ENCODE results near the gene NUDT3.
A peak's percentile ranks its signal among the peaks of the same experiment; 100 is the strongest.
"Not testable (repeated sequence)": the region's sequence is repeated elsewhere in the genome, so short reads cannot be mapped to it uniquely, and the experiment has no call there.

The NUDT3 gene

GRCh38 chr6:34392497-34393190 is at the start of gene NUDT3:
Gene NUDT3, minus strand, starts transcription at chr6:34392669. Its CDS starts 307 bp downstream, at chr6:34392362.
- ATAC-seq = peak; percentile 92
- peak; percentile 95 for DNase-seq

- ATAC-seq = no peak
- DNase-seq = no peak
Observed at GRCh38 chr6:34441526-34441925, 49.1 kb upstream of the NUDT3 start.

DNA sequence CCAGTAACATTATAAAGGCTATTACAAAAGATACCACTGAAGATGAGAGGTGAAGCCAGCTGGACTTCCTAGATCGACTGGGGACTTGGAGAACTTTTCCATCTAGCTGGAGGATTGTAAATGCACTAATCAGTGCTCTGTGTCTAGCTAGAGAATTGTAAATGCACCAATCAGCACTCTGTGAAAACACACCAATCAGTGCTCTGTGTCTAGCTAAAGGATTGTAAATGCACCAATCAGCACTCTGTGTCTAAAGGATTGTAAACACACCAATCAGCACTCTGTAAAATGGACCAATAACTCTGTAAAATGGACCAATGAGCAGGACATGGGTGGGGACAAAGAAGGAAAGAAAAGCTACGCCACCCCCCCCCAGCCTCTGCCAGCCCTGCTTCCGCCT is 47.0 kb upstream of the NUDT3 start:
- DNase-seq (no peak), ATAC-seq (no peak)

- no peak for ATAC-seq
- no peak for DNase-seq
Observed at GRCh38 chr6:34438705-34439104, 46.2 kb upstream of the NUDT3 start.

DNA sequence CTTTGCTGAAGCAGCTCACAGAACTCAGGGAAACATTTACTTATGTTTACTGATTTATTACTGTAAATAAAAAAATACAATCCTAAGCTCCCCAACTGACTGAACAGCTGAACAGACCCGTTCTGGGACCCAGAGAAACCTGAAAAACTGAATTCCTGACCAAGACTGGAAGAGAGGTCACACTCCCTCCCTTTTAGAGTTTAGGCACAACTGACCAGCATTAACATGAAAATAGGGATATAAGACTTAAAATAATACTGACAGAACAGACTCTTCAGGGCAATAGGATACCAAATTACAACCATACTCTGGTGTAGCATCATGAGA is 45.1 kb upstream of the NUDT3 start:
- DNase-seq (no peak), ATAC-seq (no peak)

DNA sequence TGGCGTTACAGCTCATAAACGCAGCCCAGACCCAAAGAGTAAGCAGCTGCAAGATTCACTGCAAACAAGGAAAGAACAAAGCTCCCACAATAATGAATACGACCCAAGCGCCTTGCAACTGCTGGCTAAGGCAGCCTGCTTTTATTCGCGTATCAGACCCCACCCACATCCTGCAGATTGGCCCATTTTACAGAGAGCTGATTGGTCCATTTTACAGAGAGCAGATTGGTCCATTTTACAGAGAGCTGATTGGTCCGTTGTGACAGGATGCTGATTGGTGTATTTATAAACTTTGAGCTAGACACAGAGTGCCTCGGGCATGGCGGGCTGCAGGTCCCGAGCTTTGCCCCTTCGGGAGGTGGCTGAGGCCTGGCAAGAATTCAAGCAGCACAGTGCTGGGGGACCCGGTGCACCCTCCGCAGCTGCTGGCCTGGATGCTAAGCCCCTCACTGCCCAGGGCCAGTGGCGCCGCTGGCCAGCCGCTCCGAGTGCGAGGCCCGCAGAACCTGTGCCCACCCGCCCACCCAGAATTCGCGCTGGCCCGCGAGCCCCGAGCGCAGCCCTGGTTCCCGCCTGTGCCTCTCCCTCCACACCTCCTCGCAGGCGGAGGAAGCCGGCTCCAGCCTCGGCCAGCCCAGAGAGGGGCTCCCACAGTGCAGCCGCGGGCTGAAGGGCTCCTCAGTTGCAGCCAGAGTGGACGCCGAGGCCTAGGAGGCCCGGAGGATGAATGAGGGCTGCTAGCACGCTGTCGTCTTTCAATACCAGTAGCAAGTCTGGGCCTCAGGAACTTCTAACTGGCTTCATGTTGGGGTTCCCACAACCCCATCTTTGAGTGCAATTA is 44.6 kb upstream of the NUDT3 start:
- ATAC-seq (no peak), DNase-seq (no peak)

DNA sequence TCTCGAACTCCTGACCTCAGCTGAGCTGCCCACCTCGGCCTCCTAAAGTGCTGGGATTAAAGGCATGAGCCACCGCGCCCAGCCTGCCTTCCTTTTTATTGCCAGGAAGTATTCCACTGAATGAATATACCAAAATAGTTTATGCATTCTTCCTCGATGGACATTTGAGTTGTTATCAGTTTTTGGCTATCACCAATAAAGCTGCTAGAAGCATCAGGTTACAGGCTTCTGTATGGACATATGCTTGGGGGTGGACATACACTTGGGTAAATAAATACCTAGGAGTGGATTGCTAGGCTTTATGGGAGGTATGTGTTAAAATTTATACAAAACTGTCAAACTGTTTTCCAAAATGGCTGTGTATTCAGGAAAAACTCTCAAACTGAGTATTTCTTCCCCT is 43.4 kb upstream of the NUDT3 start:
- ATAC-seq = no peak
- DNase-seq = no peak

DNA sequence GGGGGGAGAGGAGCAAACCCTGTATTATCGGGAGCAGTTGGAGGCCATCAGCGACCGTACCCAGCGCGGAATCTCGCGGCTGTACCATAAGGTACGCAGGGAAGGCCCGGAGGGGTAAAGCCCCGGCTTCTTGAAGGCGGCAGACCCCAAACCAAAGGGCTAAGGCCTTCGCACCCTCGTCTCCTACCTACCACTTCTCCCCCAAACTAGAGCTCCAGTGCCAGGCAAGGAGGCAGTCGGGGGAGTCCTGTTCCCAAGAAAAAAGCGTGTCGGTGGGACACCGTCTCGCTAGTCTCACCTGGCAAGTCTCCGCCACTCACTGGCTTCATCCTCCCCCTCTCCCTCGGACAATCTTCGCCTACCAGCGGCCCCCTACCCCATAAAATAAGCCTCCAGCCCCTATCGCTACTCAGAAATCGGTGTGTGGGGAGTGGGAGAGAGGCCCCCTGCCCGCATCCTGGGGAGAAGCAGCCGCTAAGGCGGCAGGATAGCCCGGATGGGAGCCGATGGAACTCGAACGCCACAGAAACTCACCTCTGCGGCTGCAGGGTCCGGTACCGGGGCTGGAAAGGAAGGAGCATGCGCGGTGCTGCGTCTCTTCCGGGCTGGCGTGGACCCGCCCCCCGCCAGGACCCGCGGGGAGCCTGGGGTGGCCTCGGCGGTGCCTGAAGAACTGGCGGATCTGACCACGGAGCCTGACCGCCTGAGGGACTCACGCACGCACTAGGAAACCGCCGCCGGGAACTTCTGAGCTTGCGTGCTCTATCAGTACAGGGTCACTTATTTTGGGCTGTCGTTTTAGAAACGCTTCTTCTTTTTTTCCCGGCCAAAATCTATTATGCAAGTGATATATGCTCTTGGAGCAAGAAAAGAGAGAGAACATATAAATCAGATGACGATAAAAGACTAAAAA is 33.3 kb upstream of the NUDT3 start, which contains the start of gene RPS10:
TSS of gene RPS10 (minus strand) at position 572 of the 913 bp plus-strand sequence. CDS start 848 bp downstream, outside the sequence.
- ATAC-seq = peak; percentile 91
- peak; percentile 96 for DNase-seq

DNA sequence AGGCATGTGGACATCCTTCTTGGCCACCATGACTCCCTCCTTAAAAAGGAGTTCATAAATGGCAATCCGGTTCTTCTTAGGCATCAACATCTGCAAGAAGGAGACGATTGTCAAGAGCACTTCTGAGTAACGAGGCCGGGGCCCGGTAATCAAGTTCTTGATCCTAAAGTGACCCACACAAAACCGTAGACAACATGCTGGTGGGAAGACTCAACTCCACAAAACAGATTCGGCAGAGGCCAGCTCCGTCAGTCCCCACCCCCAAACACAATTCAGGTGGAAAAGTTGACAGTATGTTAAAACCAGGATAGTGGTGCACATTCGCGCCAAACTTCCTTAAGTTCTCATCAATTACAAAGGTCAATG is 32.6 kb upstream of the NUDT3 start:
- DNase-seq = peak; percentile 25
- peak; percentile 1 for ATAC-seq

- ATAC-seq (no peak), DNase-seq (no peak)
Observed at GRCh38 chr6:34424200-34425131, 32.0 kb upstream of the NUDT3 start.

DNA sequence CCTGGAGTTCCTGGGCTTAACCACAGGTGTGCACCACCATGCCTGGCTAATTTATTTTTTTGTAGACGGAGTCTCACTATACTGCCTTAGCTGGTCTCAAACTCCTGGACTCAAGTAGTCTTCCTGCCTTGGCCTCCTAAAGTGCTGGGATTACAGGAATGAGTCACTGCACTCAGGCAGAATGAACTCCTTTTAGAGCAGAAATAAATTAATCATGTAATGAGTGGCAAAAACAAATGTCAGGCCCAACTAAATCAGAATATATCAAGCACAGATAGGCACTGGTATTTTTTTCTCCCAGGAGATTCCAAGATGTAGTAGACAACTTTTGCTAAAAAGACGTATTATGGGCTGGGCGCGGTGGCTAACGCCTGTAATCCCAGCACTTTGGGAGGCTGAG is 30.8 kb upstream of the NUDT3 start:
- DNase-seq = no peak
- no peak for ATAC-seq

DNA sequence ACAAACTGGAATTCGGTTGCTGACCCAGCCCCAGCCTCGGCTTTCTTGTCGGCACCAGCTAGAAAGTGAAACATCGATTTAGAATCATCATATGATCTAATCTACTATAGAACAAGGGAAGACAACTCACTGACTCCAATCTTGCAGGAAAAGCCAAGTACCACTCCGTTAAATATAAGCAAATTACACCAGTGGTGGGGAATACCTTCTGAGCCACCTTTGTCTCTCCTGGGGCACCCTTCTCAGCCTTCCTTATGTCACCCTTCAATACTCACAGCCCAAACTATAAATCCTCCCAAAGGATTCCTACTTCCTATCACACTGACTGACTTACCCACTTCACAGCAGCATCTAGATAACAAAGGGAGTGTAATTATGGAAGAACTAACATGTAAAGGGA is 25.9 kb upstream of the NUDT3 start:
- no peak for ATAC-seq
- no peak for DNase-seq

DNA sequence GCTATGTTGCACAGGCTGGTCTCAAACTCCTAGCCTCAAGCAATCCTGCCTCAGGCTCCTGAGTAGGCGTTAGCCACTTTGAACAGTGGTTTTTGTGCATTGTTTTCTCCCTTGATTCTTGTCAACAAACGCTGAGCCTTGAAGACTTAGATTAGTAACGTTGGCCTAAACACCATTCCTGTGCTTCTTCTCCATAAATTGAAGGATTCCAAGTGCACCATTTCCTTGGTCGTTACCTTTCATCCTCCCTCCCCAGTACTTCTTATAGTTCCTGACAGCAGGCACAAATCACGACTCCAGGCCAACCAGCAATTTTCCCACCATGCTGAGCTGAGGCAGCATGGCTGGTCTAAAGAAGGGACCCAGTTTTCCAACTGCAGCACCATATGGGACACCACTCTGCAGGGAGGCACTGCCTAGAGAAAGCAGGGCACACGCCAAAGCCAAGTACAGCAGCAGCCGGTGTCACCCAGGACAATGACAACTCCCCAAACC is 24.5 kb upstream of the NUDT3 start:
- ATAC-seq (no peak), DNase-seq (no peak)

- ATAC-seq (peak; percentile 36), DNase-seq (no peak)
Observed at GRCh38 chr6:34414999-34415858, 22.8 kb upstream of the NUDT3 start.

- ATAC-seq = peak; percentile 15
- DNase-seq = no peak
Observed at GRCh38 chr6:34412643-34413214, 20.3 kb upstream of the NUDT3 start.

DNA sequence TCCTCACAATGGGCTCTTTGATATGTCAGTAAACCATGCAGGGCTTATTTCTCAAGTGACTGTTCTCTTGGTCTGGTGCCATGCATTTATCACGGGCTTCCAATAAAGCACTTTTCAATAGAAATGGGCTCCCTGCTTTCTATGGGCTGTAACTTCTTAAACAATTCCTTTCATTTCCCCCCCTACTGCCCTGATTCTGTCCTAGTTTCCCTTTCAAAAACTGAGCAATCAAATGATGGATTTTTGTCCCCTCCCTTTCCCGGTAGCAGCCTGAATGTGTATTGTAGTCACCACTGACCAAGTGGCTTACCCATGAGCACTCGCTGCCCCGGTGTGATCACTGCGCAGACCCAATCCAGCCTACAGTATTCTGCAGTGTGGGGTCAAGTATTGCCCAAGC is 19.5 kb upstream of the NUDT3 start:
- DNase-seq = no peak

GRCh38 chr6:34407915-34408314 is 15.4 kb upstream of the NUDT3 start:
- ATAC-seq, DNase-seq: not testable (repeated sequence)

More for the DNA sequence above, 19.5 kb upstream of the NUDT3 start:
- ATAC-seq = no peak

DNA sequence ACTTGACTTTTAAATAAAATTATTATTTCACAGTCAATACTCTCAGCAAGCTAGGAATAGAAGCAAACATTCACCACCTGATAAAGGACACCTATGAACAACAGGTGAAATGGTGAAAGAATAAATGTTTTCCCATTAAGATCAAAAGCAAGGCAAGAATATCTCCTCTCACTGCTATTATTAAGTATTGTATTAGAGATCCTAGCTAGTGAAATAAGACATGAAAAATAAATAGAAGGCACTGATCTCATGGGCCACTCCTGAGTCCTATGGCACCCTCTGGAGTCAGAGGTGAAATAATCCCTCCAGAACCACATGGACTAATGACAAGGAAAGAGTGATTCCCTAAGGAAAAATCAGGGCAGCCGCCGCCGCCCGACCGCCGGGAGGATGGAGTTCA is 4.0 kb upstream of the NUDT3 start:
- ATAC-seq = no peak

DNA sequence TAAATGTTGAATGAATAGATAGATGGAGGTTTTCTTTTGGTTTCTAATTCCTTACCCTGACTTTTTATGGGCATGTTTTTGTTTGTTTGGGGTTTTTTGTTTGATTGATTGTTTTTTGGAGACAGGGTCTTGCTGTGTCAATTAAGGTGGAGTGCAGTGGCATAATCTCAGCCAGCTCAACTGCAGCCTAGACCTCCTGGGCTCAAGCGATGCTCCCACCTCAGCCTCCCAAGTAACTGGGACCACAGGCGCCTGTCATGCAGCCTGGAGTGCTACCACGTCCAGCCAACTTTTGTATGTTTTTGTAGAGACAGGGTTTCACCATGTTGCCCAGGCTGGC is 1.5 kb upstream of the NUDT3 start:
- ATAC-seq (no peak), DNase-seq (no peak)

More for the DNA sequence above, 4.0 kb upstream of the NUDT3 start:
- DNase-seq = no peak
